C4-2B (cell line): ENCODE measurements around the gene KCNIP4.

ENCODE experiments used
- H3K27ac ChIP-seq: fragments of 450-650 bp; 2 replicates; pipeline ENCODE4 v1.5.1; 2017
- ZFX ChIP-seq: fragments of 450-650 bp; IDR thresholded peaks from 2 replicates; pipeline ENCODE4 v1.6.1; 2017
- TF ChIP-seq, protein P1 (sequence below): fragments of 450-650 bp; conservative IDR thresholded peaks from 2 replicates; pipeline ENCODE4 v1.5.1; 2017; ENCODE audit warnings: mild to moderate bottlenecking

The KCNIP4 gene

DNA sequence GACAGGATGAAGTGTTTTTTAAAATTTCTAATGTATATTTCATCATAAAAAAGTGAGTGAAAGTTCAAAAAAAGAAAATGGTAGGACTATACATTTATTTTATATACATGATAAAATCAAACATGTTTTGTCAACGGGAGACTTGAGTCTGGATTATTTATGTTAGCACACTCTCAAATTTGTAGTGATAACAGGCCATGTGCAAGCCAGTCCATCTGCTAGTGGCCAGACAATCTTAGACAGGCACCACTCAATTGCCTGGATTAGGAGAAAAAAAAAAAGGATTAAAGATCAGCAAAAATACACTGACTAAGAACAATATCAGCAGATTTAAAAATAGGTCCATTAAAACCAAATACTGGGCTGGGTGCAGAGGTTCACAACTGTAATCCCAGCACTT is 71.9 kb downstream of the KCNIP4 start:
- no peak overlapping the region for H3K27ac ChIP-seq
- TF ChIP-seq, protein P1, sequence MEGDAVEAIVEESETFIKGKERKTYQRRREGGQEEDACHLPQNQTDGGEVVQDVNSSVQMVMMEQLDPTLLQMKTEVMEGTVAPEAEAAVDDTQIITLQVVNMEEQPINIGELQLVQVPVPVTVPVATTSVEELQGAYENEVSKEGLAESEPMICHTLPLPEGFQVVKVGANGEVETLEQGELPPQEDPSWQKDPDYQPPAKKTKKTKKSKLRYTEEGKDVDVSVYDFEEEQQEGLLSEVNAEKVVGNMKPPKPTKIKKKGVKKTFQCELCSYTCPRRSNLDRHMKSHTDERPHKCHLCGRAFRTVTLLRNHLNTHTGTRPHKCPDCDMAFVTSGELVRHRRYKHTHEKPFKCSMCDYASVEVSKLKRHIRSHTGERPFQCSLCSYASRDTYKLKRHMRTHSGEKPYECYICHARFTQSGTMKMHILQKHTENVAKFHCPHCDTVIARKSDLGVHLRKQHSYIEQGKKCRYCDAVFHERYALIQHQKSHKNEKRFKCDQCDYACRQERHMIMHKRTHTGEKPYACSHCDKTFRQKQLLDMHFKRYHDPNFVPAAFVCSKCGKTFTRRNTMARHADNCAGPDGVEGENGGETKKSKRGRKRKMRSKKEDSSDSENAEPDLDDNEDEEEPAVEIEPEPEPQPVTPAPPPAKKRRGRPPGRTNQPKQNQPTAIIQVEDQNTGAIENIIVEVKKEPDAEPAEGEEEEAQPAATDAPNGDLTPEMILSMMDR: no peak
- TF ChIP-seq ZFX: no peak

DNA sequence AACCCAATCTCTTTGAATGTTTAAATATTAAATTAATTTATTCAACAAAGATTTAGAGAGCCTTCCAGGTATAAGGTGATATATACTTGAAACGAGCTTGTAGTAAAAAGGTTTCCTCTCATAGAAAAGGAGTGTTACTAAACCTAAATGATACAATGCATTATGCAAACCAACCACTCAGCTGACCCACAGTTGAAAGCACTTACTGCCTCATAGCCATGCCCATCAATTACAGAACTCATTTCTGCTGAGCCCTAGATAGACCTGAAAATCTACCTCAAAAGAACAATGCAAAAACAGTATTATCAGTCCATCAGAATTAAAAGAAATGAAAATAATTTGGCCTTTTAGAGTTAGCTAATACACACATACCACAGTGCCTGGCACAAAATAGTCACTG is 75.4 kb downstream of the KCNIP4 start:
- H3K27ac ChIP-seq: no peak overlapping the region
- no peak for TF ChIP-seq ZFX
- TF ChIP-seq, protein P1: no peak

DNA sequence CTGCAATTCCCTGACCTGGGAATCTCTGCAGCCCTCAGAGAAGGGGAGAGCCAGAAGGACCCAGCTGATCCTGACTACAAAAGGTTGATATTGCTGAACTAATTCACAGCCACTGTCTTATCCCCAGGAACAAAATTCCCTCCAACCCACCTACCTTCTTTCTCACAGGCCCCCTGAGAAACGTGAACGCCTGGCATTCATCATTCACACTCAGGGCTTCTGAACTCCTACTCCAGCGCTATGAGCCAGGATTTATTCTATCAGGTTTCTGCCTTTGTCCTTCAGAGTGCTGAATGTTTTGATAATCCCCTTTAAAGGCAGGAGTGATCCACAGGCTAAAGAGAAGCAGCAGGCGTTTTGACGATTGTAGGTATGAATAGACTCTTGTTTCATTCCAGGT is 76.5 kb downstream of the KCNIP4 start:
- H3K27ac ChIP-seq: no peak overlapping the region
- TF ChIP-seq, protein P1: no peak
- TF ChIP-seq ZFX: no peak

DNA sequence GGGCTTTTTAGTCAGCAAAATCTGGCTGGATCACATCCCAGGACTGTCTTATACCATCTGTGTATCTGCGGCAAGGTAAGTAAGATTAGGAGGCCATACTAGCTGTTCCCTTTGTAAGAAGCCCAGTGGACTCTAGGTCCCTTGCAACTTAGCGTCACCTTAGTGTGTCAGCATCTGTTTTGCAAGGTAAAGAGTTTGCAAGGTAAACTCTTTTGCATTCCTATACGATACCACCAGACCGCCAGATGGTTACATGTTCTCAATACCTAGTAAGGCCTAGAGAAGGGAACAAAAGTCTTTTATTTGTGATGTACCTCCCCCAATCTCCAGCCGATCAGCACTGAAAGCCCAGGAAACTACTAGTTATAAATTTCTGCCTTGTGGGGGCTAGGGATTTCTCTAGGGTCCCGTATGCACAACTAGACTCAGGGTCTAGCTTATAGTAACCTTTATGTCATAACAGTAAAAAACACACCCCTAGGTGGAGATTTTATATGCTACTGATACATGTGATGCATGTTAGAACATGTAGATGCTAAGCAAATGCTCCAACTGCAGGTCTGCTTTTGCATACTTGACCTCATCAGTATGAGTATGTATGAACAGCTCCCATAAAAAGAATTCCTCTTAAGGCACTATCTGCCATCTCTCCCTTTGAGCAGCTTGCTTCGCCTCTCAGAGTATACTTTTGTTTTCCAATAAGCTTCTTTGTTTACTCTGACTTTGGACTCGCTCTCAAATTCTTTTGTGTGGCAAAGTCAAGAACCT is 78.4 kb downstream of the KCNIP4 start:
- H3K27ac ChIP-seq: no peak overlapping the region
- TF ChIP-seq ZFX: no peak
- TF ChIP-seq, protein P1: no peak

DNA sequence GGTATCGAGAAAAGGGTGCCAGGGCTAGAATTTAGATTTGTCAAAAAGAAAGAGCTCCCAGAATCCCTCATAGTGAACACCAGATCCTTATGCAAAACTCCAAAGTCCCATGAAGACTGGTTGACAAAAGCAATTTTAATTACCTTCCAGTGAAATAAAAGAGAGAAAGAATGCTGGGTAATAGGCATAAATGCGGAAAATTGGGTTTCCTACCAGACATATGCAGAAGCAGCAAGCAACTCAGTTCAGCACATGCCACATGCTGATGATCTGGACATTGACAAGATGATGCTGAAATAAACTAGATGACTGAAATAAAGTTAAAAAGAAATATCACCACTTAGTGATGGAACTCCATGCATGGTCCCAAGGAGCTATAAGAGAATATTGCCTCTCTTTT is 83.9 kb downstream of the KCNIP4 start:
- TF ChIP-seq ZFX: no peak
- TF ChIP-seq, protein P1: no peak
- no peak overlapping the region for H3K27ac ChIP-seq

DNA sequence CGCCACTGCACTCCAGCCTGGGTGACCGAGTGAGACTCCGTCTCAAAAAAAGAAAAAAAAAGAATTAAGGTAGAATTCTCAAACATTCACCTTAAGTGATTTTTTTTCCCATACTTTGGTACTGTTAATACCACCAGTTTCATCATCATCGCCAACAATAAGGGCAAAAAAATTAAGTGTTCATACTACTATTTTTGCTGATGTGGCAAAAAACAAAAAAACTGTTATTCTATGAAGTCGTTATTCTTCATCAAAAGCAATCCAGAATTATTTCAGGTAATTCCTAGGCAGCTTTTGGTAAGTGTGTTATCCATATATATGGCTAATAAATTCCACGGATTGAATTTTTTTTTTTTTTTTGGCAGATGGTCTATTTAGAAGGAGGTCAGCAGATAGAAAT is 85.7 kb downstream of the KCNIP4 start:
- TF ChIP-seq ZFX: no peak
- TF ChIP-seq, protein P1: no peak
- no peak overlapping the region for H3K27ac ChIP-seq

DNA sequence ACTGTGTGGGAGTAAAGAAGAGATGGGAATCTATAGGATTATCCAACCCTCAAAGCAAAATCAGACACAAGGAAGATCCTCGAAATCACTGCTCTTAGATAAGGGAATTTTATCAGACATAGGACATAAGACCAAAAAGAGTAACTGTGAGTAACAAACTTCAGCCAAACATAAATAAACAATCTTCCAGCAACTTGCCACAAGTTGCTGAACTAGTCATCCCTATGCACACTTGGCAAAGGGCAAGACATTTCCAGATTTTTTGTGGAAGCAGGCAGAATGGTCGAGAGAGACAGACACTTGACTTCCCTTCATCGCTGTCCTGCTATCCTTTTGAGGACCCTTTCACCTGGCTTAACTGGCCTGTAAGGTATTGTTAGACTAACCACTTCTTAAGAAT is 89.6 kb downstream of the KCNIP4 start:
- H3K27ac ChIP-seq: no peak overlapping the region
- no peak for TF ChIP-seq ZFX
- TF ChIP-seq, protein P1: no peak
